GM06990 (cell line): ENCODE data around the gene VTI1B.

ENCODE experiments used
- DNase-seq: peaks from one replicate; pipeline ENCODE4 v3.0.0-alpha.2; 2011; ENCODE audit not compliant: insufficient read length; ENCODE audit errors: extremely low read depth
- H3K27me3 ChIP-seq: replicated peaks from 2 replicates; pipeline ENCODE4 v1.6.0; 2011; ENCODE audit warnings: low read length; ENCODE audit not compliant: control insufficient read depth, insufficient read depth
- H3K36me3 ChIP-seq: 2 replicates; pipeline ENCODE4 v1.5.1; 2011; ENCODE audit warnings: low read length; ENCODE audit not compliant: control insufficient read depth, insufficient read depth
- H3K4me3 ChIP-seq: replicated peaks from 2 replicates; pipeline ENCODE4 v1.5.1; 2011; ENCODE audit warnings: low read depth, mild to moderate bottlenecking, control low read depth, low read length
- CTCF ChIP-seq: IDR thresholded peaks from 2 replicates; pipeline ENCODE4 v1.5.1; 2011; ENCODE audit warnings: low read length, control low read depth, mild to moderate bottlenecking, inconsistent platforms; ENCODE audit not compliant: insufficient read depth, poor library complexity, severe bottlenecking

Gene VTI1B

GRCh38 chr14:67641902-67642749 lies 32.3 kb downstream of the VTI1B start:
- no peak for TF ChIP-seq CTCF
- no peaks in the 10 kb centered on the region for H3K36me3 ChIP-seq
- H3K4me3 ChIP-seq, result no peak overlapping the region
- H3K27me3 ChIP-seq, result no peaks in the 10 kb centered on the region
- no peak for DNase-seq

GRCh38 chr14:67641480-67641879 lies 33.0 kb downstream of the VTI1B start:
- DNase-seq, result no peak
- TF ChIP-seq CTCF, result no peak
- H3K27me3 ChIP-seq, result no peaks in the 10 kb centered on the region
- no peaks in the 10 kb centered on the region for H3K36me3 ChIP-seq
- H3K4me3 ChIP-seq, result no peak overlapping the region

GRCh38 chr14:67638642-67639041 lies 35.8 kb downstream of the VTI1B start:
- Histone ChIP-seq H3K36me3 (no peaks in the 10 kb centered on the region), H3K4me3 (no peak overlapping the region), H3K27me3 (no peaks in the 10 kb centered on the region)
- no peak for DNase-seq
- no peak for TF ChIP-seq CTCF

- DNase-seq, result no peak
- Histone ChIP-seq H3K27me3 (no peaks in the 10 kb centered on the region), H3K36me3 (no peaks in the 10 kb centered on the region), H3K4me3 (no peak overlapping the region)
- TF ChIP-seq CTCF, result no peak
Observed at GRCh38 chr14:67636361-67636919, 38.0 kb downstream of the VTI1B start.

- H3K36me3 ChIP-seq, result no peaks in the 10 kb centered on the region
- no peak for TF ChIP-seq CTCF
- no peak for DNase-seq
- H3K4me3 ChIP-seq, result no peak overlapping the region
- no peaks in the 10 kb centered on the region for H3K27me3 ChIP-seq
Observed at GRCh38 chr14:67633451-67634147, 40.8 kb downstream of the VTI1B start.
